Measurements from ENCODE around the gene RASSF8. TPM values are rescaled to one million over a fixed set of nuclear protein-coding genes. Genes with fewer than 3 reads are reported as not detected.

Gene RASSF8
- total and polyA plus RNA-seq, 9 of the 15 experiments (the other 6 are each of a cell fraction or from before 2014, with no cell fraction given): 0.01 to 0.36 (median 0.12) TPM; not detected in 1

GRCh38 chr12:26062006-26062405 lies 103.5 kb downstream of the RASSF8 start:
- TF ChIP-seq, protein P1, sequence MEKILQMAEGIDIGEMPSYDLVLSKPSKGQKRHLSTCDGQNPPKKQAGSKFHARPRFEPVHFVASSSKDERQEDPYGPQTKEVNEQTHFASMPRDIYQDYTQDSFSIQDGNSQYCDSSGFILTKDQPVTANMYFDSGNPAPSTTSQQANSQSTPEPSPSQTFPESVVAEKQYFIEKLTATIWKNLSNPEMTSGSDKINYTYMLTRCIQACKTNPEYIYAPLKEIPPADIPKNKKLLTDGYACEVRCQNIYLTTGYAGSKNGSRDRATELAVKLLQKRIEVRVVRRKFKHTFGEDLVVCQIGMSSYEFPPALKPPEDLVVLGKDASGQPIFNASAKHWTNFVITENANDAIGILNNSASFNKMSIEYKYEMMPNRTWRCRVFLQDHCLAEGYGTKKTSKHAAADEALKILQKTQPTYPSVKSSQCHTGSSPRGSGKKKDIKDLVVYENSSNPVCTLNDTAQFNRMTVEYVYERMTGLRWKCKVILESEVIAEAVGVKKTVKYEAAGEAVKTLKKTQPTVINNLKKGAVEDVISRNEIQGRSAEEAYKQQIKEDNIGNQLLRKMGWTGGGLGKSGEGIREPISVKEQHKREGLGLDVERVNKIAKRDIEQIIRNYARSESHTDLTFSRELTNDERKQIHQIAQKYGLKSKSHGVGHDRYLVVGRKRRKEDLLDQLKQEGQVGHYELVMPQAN (IDR thresholded peaks at IDR 0.05; ENCODE audit: borderline replicate concordance): no peak
- no peak for TF ChIP-seq GTF3C2 (IDR thresholded peaks at IDR 0.05; ENCODE audit: borderline replicate concordance, extremely low read depth, insufficient read length)
- no peak for TF ChIP-seq HNRNPLL (IDR thresholded peaks at IDR 0.05; ENCODE audit: low read depth, low read length, poor library complexity, severe bottlenecking)
- TF ChIP-seq ELF4 (CRISPR knock-in tag; IDR thresholded peaks at IDR 0.05): no peak
- no peak for TF ChIP-seq ZNF165 (CRISPR knock-in tag; IDR thresholded peaks at IDR 0.05; ENCODE audit: borderline replicate concordance)
- TF ChIP-seq CBX8 (IDR thresholded peaks at IDR 0.05; ENCODE audit: borderline replicate concordance, extremely low read depth, low read depth, low read length, poor library complexity, severe bottlenecking): no peak
- no peak for TF ChIP-seq NR2C2 (CRISPR knock-in tag; IDR thresholded peaks at IDR 0.05)
- no peak for TF ChIP-seq NR2C2 (tag; IDR thresholded peaks at IDR 0.05)
- TF ChIP-seq ZNF785 (CRISPR knock-in tag; IDR thresholded peaks at IDR 0.05): no peak
- TF ChIP-seq, protein P2, sequence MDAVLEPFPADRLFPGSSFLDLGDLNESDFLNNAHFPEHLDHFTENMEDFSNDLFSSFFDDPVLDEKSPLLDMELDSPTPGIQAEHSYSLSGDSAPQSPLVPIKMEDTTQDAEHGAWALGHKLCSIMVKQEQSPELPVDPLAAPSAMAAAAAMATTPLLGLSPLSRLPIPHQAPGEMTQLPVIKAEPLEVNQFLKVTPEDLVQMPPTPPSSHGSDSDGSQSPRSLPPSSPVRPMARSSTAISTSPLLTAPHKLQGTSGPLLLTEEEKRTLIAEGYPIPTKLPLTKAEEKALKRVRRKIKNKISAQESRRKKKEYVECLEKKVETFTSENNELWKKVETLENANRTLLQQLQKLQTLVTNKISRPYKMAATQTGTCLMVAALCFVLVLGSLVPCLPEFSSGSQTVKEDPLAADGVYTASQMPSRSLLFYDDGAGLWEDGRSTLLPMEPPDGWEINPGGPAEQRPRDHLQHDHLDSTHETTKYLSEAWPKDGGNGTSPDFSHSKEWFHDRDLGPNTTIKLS (IDR thresholded peaks at IDR 0.05; ENCODE audit: borderline replicate concordance, low read depth): no peak
- TF ChIP-seq, protein P3, sequence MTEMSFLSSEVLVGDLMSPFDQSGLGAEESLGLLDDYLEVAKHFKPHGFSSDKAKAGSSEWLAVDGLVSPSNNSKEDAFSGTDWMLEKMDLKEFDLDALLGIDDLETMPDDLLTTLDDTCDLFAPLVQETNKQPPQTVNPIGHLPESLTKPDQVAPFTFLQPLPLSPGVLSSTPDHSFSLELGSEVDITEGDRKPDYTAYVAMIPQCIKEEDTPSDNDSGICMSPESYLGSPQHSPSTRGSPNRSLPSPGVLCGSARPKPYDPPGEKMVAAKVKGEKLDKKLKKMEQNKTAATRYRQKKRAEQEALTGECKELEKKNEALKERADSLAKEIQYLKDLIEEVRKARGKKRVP (CRISPR knock-in tag; IDR thresholded peaks at IDR 0.05): no peak
- H3K36me3 ChIP-seq (ENCODE audit: control insufficient read depth, insufficient read depth, low read length): no peaks in the 10 kb centered on the region
- no peaks in the 10 kb centered on the region for H3K79me2 ChIP-seq (ENCODE audit: control insufficient read depth, insufficient read depth, low read length)
- intact Hi-C loops (cut with micrococcal nuclease): no loop called here
- no peak overlapping the region for H3K9ac ChIP-seq (ENCODE audit: insufficient read depth in 1 of 2, low read depth in 2 of 2, low read length in 2 of 2)
- in situ Hi-C loops (cut with MboI): no loop called here
- no peak overlapping the region for H3K4me3 ChIP-seq
- no peaks in the 10 kb centered on the region for H3K4me1 ChIP-seq (replicated peaks in 1 of 2; ENCODE audit: control insufficient read depth in 2 of 2, insufficient read depth in 2 of 2, low read length in 2 of 2)
- ChIA-PET CTCF (ENCODE audit: low intra/inter-chr PET ratio) (no interaction called here), POLR2A (no interaction called here)
- no peaks in the 10 kb centered on the region for H3K9me1 ChIP-seq (ENCODE audit: control insufficient read depth, insufficient read depth, low read length)
- no peak for FAIRE-seq
- ATAC-seq: no peak
- WGBS (ENCODE audit: insufficient coverage, low coverage, missing lambda C conversion rate): 3% methylated on average over 3 of the region's 3 CpGs
- H3K27me3 ChIP-seq (ENCODE audit: control insufficient read depth in 2 of 2, insufficient read depth in 2 of 2, low read length in 2 of 2): no peaks in the 10 kb centered on the region
- no peak overlapping the region for H3K27ac ChIP-seq (ENCODE audit: extremely low read depth, low read depth, low read length)
- no peak overlapping the region for H2AFZ ChIP-seq (ENCODE audit: low read depth, low read length)
- no peaks in the 10 kb centered on the region for H3K9me3 ChIP-seq (replicated peaks; ENCODE audit: control insufficient read depth, insufficient read depth, low read depth, low read length)
- H3K4me2 ChIP-seq (ENCODE audit: insufficient read depth, low read length): no peak overlapping the region
- no peaks in the 10 kb centered on the region for H4K20me1 ChIP-seq (replicated peaks; ENCODE audit: control insufficient read depth, insufficient read depth, low read length)
- BruUV-seq (replicated peaks): no TSS peak
- no peak for DNase-seq (ENCODE audit: extremely low read depth in 1 of 4, low spot score in 3 of 4)
